Measurements from ENCODE around the gene CRYBG3.

DNA sequence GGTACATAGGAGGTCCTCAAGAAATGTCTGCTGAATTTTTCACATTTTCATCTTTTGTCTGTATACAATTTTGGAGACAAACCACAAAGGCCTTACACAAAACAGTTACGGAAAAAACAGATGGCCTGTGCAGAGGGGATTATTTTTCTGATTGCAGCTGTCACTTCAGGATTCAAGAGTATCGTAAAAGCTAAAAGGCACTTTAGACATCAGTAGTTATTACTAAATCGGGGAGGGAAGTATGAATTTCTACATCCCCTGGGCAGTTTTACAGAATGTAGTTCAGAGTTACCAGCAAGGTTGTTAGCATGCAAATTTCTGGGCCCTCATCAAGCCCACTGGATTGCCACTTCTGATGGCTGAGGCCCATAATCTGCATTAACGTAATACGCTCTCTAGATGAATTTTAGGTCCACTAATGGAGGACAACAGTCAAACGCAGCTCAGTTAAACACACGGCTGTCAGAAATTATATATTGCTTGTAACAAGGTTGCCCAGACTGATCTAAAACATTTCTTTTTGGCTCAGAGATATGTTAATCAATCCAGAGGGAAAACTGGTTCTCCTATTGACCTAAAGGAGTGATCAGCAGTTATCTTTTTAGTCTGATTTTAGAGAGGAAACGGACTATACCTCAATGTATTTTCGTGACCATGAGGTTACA lies 149.3 kb downstream of the CRYBG3 start:
- TF ChIP-seq, protein P1, sequence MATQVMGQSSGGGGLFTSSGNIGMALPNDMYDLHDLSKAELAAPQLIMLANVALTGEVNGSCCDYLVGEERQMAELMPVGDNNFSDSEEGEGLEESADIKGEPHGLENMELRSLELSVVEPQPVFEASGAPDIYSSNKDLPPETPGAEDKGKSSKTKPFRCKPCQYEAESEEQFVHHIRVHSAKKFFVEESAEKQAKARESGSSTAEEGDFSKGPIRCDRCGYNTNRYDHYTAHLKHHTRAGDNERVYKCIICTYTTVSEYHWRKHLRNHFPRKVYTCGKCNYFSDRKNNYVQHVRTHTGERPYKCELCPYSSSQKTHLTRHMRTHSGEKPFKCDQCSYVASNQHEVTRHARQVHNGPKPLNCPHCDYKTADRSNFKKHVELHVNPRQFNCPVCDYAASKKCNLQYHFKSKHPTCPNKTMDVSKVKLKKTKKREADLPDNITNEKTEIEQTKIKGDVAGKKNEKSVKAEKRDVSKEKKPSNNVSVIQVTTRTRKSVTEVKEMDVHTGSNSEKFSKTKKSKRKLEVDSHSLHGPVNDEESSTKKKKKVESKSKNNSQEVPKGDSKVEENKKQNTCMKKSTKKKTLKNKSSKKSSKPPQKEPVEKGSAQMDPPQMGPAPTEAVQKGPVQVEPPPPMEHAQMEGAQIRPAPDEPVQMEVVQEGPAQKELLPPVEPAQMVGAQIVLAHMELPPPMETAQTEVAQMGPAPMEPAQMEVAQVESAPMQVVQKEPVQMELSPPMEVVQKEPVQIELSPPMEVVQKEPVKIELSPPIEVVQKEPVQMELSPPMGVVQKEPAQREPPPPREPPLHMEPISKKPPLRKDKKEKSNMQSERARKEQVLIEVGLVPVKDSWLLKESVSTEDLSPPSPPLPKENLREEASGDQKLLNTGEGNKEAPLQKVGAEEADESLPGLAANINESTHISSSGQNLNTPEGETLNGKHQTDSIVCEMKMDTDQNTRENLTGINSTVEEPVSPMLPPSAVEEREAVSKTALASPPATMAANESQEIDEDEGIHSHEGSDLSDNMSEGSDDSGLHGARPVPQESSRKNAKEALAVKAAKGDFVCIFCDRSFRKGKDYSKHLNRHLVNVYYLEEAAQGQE (IDR thresholded peaks at IDR 0.05; ENCODE audit: insufficient read depth in 1 of 2, low read depth in 2 of 2, low read length in 2 of 2) = no peak
- no peak for TF ChIP-seq POLR2AphosphoS5 (IDR thresholded peaks at IDR 0.05; ENCODE audit: low read depth, low read length)
- no peak for TF ChIP-seq TAF1 (IDR thresholded peaks at IDR 0.05; ENCODE audit: borderline replicate concordance, insufficient read depth, low read length)
- TF ChIP-seq SIN3A (IDR thresholded peaks at IDR 0.05; ENCODE audit: borderline replicate concordance, insufficient read depth, low read length) = no peak
- no peak for TF ChIP-seq FOXP2 (optimal IDR thresholded peaks at IDR 0.05; ENCODE audit: borderline replicate concordance, extremely low read depth, extremely low read length, insufficient read depth)
